GM12892 (cell line): ENCODE data around the gene SORBS1.

Experiments used
- DNase-seq: peaks from one replicate; pipeline ENCODE4 v3.0.0; 2011; ENCODE audit not compliant: insufficient read length
- FAIRE-seq: peaks from 2 replicates; lab custom pipeline; 2011; peaks lifted over from hg19 to GRCh38; lab: Jason Lieb, UNC
- POLR2A ChIP-seq: IDR thresholded peaks from 2 replicates; pipeline ENCODE4 v1.6.1; 2011; ENCODE audit warnings: low read depth, low read length, control low read depth
- POLR2AphosphoS5 ChIP-seq: IDR thresholded peaks from 2 replicates; pipeline ENCODE4 v1.6.1; 2011; ENCODE audit warnings: low read depth, low read length, control low read depth
- TAF1 ChIP-seq: IDR thresholded peaks from 2 replicates; pipeline ENCODE4 v1.6.1; 2011; ENCODE audit warnings: low read depth, mild to moderate bottlenecking, control low read depth, low read length, borderline replicate concordance

The SORBS1 gene

DNA sequence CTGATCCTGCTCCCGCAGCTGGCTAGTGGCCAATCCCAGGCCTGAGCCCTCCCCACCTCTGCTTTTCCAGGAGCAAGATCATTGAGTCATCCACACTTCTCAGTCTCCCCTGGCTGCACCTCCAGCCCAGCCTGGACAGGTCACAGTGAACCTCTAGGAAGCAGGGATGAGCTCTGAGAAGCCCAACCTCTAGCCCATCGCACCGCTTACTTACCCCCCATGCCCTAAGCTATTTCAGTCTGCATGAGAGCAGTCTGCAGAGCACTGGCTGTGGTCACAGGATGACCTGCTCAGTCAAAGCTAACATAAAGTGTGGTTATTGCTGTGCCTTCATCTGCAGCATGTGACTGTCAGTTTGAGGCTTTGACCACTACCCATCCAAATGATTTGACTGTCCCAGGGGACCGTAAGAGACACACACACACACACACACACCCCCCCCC is 129.2 kb downstream of the SORBS1 start:
- DNase-seq = no peak
- FAIRE-seq = peak; percentile 56
- TF ChIP-seq POLR2A (no peak), POLR2AphosphoS5 (no peak), TAF1 (no peak)

DNA sequence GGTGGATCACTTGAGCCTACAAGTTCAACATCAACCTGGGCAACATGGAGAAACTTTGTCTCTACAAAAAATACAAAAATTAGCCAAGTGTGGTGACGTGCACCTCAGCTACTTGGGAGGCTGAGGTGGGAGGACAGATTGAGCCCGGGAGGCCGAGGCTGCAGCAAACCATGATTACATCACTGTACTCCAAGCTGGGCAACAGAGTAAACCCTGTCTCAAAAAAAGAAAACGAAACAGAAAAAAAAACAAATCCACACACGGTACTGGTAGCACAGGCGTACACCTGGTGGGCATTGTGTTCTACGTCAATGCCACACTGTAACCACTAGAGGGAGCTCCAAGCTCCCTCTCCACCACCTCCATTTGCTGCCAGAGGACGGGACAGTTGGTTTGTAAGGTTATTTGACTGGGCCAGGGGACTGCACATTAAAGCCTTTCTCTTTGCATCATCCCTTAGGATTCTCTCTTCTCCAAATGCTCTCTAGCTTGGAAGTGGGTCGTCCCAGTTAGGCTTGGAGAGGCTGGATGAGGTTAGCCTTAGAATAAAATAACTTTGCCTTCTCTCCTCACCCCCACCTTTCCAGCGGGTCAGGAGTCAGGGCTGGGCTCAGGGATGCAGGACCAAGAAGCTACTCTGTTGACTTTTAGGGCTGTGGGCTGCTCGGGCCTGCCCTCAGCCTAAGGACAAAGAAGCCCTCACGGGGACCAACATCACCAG is 130.8 kb downstream of the SORBS1 start:
- peak; percentile 99 for FAIRE-seq
- TF ChIP-seq POLR2AphosphoS5 (no peak), POLR2A (no peak), TAF1 (no peak)
- peak; percentile 60 for DNase-seq

DNA sequence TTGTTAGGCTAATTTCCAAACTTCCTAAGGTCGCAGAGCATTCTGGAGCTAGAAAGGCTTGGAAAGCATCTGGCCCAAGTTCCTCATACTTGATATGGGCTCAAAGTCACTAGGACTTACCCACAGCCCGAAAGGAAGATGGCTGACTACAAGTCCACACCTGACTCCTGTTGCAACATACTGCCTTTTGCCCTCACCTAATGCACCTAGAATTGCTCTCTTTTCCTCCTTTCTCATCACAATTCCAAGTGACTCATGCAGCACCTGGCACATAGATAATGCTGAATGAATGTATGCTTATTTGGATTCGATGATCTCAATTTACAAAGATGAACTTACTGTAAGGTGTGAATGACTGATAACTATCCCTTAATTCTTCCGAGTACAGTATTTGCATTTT is 131.5 kb downstream of the SORBS1 start:
- DNase-seq = no peak
- no peak for FAIRE-seq
- TF ChIP-seq TAF1 (no peak), POLR2AphosphoS5 (no peak), POLR2A (no peak)

DNA sequence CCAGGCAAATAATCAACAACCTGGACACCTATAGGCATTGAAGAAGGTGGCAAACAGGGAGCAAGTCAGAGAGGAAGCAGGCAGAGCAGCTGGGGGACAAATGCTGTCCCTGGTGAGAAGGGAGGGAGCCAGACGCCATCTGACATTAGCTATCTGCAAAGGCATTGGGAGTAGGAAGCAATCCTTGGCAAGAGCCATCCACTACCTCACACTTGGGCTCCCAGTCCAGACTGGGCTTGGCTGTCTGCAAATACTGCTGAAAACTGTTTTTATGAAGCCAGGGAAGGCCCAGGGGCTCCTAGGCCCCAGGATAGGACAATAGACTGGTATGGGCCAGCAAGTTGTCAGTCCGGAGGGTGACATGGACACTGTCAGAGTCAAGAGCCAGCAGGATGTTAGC is 132.5 kb downstream of the SORBS1 start:
- DNase-seq (no peak), FAIRE-seq (no peak)
- TF ChIP-seq POLR2AphosphoS5 = no peak
- no peak for TF ChIP-seq POLR2A

DNA sequence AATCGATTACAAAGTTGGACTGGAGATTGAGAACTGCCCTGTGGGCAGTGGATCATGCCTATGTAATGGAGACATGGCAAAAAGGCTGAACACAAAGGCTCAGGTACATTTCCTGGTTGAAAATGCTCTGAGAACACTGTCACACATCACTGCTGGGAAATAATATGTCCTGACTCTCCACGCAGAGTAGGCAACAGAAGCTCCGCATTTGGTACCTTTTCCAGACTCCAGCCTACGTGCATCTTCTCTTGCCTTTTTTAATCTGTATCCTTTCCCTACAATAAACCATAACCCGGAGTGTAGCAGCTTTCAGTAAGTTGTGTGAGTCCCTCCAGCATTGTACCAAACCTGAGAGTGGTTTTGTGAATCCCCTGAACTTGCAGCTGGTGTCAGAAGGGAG is 134.7 kb downstream of the SORBS1 start:
- FAIRE-seq (peak; percentile 56), DNase-seq (no peak)
- TF ChIP-seq POLR2A (no peak), POLR2AphosphoS5 (no peak), TAF1 (no peak)

DNA sequence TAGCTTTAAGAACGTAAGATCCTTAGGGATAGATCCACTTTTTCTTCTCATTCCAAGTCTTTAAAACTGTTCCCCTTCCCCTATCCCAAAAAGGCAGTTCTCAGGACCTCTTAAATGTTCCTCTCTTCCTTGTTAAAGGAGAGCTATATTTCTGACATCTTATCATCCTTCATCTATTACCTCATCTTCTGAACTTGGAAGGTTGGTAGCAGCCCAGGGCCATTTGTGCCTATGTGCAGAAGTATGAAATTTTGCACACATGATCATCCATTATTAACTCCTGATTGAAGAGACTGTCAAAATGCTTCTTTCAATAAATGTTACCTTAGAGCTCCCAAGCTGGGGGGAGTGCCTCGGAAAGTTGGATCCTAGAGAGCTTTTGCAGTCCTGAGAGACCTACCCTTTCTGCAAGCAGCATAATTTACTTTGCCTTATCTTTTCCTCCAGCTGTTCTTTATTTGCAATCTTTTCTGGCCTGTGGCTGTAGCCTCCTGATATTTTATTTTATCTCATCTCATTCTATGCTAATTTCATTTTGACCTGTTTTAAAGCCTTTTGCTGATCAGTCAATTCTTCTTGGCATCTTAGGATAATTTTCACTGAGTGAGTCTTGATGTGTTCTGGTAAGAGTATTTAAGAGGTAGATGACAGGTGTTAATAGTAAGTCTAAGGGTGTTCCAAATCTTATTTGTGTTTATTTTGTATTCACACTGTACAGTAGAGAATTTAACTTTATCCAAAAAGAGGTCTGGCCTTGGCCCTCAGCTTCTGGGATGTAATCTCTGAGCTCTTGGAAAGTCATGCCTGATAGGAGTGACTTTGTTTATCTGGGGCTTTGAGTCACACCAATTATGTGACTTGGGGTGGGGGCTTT is 135.3 kb downstream of the SORBS1 start:
- FAIRE-seq (no peak), DNase-seq (no peak)
- TF ChIP-seq POLR2A (no peak), TAF1 (no peak), POLR2AphosphoS5 (no peak)

DNA sequence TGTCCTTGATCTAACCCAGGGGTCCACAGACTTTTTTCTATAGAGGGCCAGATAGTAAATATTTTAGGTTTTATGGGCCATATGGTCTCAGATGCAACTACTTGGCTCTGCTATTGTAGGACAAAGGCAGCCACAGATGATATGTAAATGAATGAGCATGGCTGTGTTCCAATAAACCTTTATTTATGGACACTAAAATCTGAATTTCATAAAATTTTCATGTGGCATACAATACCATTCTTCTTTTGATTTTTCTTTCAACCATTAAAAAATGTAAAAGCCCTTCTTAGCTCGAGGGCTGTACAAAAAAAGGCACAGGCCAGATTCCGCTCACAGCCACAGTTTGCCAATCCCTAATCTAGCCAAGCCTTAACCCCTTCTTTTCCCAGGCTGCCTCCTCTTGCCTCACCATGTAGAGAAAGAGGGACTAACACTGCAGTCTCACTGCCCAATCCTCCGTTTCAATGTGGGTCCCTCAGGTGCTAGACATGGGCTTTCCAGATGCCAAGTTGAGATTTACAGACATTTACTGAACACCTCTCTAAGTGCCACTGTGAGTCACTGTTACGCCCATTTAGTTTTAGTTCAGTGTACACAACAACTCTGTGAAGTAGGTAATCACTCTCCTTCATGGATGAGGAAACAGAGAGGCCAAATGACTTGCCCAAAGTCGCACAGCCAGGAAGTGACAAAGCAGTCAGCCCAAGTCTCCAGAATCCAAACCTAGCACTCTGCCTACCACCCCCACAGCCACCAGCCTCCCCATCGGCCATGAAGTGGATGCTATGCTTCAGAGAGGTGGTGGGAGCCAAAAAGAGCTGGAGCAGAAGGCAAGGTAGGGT is 137.8 kb downstream of the SORBS1 start:
- TF ChIP-seq POLR2AphosphoS5 = no peak
- TF ChIP-seq POLR2A = no peak
- TF ChIP-seq TAF1 = no peak
- DNase-seq (no peak), FAIRE-seq (peak; percentile 53)

DNA sequence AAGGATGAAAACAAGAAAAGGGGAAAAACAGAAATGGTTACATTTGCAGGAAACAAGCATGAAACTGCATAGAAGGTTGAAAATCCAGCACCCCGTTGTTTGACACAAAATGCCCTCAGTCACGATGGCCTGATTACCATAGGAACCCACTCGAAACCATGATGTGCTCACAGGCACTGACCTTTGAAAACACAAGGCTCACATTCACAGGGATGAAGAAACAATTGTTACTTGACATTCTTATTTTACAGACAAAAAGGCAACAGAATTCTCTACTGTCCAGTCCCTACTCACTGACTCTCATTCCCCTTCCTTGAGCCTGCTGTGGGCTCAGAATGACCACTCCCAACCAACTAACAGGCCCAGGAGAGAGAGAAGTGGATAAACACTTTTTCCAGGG is 138.9 kb downstream of the SORBS1 start:
- DNase-seq (no peak), FAIRE-seq (peak; percentile 14)
- TF ChIP-seq POLR2A (no peak), POLR2AphosphoS5 (no peak), TAF1 (no peak)

DNA sequence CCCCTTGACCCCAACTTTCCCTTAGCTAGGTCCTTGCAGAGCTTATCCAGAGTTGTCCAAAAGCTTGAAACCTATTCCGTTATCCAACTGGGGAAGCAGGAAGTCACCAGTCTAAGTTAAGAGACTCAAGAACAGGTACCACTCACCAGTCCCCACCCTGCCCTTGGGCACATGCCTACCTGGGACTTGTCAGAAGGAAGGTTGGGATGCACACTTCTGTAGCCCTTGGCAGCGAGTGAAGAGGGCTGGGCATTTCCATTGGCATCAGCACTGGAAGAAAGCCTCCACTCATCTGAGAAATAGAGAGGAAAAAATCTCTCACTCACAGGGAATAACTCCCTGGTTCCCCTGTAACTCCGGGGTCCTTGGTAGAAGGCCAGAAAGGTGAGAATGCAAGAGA is 139.4 kb downstream of the SORBS1 start:
- no peak for TF ChIP-seq POLR2AphosphoS5
- DNase-seq = no peak
- FAIRE-seq = no peak

DNA sequence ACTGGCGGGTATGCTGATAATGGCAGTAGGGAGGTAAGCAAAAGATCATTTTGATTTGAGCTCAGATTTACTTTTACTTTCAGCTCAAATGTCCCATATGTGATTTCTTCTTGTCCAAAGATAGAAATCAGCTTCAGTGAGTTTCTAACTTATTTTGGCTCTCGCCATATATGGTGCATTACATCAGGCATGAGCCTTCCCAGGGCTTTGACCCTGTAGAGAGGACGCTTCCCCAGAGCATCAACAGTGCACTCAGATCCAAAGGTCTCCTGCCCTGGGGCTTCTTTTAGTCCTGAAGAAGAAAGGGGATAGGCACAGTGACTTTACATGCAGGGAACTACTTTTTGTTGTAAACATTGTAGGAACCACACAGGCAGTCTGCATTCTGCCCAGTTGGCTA is 141.8 kb downstream of the SORBS1 start:
- FAIRE-seq = no peak
- TF ChIP-seq POLR2AphosphoS5 (no peak), POLR2A (no peak), TAF1 (no peak)
- no peak for DNase-seq

DNA sequence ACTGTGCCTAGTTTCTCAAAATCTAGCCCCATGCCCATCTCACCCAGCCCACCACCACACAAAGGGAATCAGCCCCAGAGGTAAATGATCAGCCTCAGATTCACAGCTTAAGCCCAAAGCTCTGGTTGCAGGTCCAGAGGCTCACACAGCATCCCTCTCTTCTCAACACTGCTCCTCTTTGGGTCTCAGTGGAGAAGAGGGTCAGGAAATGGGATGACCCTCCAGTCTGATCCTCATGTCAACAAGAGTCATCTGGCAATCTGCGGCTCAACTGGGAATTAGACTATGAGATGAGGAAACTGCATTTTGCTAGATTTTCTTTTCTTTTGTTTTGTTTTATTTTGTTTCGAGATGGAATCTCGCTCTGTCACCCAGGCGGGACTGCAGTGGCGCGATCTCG is 144.2 kb downstream of the SORBS1 start:
- no peak for DNase-seq

DNA sequence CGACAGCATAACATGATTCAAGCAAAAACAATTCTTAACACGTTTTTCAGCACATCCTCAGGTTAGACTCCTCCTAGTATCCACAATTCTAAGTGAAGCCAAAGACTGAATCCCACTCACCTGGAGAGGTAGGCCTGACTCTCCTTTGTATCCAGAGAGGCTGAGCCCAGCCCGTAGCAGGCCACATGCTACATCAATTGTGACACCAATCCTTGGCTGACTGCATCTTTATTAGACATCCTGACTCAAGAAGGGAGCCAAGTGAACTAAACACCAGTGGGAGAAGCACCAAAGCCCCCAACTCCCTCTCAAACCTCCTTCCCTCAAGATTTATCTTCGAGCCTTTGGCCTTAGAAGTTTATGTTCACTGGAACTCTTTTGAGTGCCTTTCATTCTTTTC is 144.9 kb downstream of the SORBS1 start:
- no peak for FAIRE-seq
- TF ChIP-seq POLR2A (no peak), POLR2AphosphoS5 (no peak), TAF1 (no peak)
- no peak for DNase-seq

More for the DNA sequence above, 144.2 kb downstream of the SORBS1 start:
- TF ChIP-seq POLR2AphosphoS5 = no peak
- TF ChIP-seq POLR2A = no peak
- TF ChIP-seq TAF1 = no peak
- no peak for FAIRE-seq
